Retinal pigment epithelial cell (primary cell): ENCODE results near the gene ROPN1.
"Not testable (repeated sequence)": the region's sequence is repeated elsewhere in the genome, so short reads cannot be mapped to it uniquely, and the experiment has no call there.

Experiments used
- DNase-seq: peaks from one replicate; pipeline ENCODE4 v3.0.0-alpha.2; 2010; ENCODE audit warnings: low read depth
- H3K4me3 ChIP-seq: 2 replicates; pipeline ENCODE4 v1.5.1; 2011; ENCODE audit warnings: mild to moderate bottlenecking, low read length, control low read depth, moderate library complexity
- CTCF ChIP-seq: conservative IDR thresholded peaks from 2 replicates; pipeline ENCODE4 v1.5.1; 2011; ENCODE audit warnings: low read depth, low read length, control low read depth, inconsistent platforms

Gene ROPN1

GRCh38 chr3:124014366-124014942 lies 22.5 kb upstream of the ROPN1 start:
- no peak overlapping the region for H3K4me3 ChIP-seq
- no peak for TF ChIP-seq CTCF
- no peak for DNase-seq

- not testable (repeated sequence) for H3K4me3 ChIP-seq, DNase-seq
These were observed 16.4 kb upstream of the ROPN1 start for GRCh38 chr3:124008321-124008720.

DNA sequence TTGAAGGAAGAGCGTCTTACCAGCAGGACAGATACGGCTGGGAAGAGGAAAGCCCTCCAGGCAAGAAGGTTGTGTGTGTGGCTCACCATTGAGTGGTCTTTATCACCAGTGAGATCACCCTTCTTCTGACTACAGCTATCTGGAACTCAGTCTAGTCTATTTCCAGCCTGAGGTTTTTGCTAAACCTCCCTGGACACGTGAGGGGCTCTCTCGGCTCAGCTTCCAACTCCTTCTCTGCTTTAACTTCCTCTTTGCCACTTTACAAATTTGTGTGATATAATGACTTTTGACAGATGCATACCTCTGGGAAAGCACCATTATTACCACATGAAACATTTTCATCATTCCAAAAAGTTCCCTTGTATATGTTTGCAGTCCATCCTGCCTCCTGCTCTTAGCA lies 15.3 kb upstream of the ROPN1 start:
- no peak for TF ChIP-seq CTCF
- H3K4me3 ChIP-seq = no peak overlapping the region
- peak; percentile 8 for DNase-seq

DNA sequence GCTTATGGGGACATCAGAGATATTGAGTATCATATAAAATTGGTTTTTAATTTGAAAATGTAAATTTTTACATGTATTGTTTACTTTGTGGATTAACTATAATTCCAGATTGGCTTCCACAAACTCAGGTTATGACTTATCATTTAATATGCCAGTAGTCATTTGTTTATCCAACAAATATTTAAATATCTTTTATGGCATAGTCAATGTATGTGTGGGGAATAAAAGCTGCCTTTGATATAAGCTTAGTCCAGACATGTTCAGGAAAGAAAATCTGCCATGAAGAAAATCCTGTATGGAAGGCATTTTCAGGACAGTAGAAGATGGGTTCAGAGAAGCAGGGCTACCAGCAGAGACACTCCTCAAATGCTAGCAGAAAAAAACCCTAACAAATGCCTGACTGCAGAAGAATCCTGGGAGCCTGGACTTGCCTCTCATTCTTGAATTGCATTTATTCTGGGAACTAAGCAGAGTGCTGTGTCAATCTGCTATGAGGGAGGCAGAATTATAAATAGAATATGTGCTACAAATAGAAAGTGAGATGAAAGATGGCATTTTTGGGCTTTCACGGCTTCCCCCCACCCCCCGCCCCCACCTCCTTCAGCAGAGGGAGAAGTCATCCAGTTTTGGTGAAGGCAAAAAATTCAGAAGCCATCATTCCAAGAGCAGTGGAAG lies 10.6 kb upstream of the ROPN1 start:
- not testable (repeated sequence) for DNase-seq, H3K4me3 ChIP-seq

- not testable (repeated sequence) for DNase-seq, H3K4me3 ChIP-seq
These were observed 9.4 kb upstream of the ROPN1 start for GRCh38 chr3:124001366-124001765.

- no peak for DNase-seq
- TF ChIP-seq CTCF = no peak
- no peak overlapping the region for H3K4me3 ChIP-seq
These were observed 5.6 kb upstream of the ROPN1 start for GRCh38 chr3:123997543-123997942.

DNA sequence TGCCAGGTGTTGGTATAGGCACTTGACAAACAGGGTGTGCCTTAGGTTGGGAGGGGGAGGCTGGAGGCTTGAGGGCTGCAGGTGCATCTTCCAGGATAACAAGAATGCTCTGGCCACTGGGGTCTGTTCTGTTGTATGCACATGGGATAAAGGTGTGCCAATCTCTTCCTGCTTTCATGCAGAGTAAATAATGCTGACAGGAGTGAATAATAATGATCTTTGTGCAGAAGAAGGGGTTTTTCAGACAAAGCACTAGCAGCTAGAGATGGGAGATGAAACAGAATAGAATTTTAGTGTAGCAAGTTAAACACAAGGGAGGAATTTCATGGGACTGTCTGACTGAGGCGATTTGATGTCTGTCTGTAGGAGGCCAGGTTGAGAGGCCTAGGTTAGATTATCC lies 1.9 kb upstream of the ROPN1 start:
- TF ChIP-seq CTCF = no peak
- no peak for DNase-seq
- no peak overlapping the region for H3K4me3 ChIP-seq

GRCh38 chr3:123986427-123986826 lies 5.5 kb downstream of the ROPN1 start:
- TF ChIP-seq CTCF = no peak
- H3K4me3 ChIP-seq = no peak overlapping the region

DNA sequence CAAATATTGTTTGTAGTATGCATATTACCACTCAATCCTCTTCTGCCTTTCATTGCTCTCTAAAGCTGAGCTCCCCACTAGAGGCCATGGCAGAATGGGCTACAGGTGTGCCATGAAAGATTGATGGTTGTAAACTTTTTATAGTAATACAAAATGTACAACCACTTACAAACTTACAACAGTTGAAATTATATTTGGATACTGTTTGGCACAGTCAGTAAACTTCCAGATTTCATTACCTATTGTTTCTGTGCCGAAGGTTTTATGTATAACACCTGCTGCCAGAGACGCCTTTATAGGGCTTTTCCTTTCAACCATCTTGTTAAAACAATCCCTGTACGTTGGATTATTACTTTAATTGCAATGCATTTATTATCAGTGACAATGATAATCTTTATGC lies 7.0 kb downstream of the ROPN1 start:
- no peak for DNase-seq
- TF ChIP-seq CTCF = no peak
- H3K4me3 ChIP-seq = no peak overlapping the region

More at GRCh38 chr3:123986427-123986826, 5.5 kb downstream of the ROPN1 start:
- DNase-seq = no peak
